Left ventricle myocardium superior (tissue), 1 donor: ENCODE results near the gene BET1L. TPM values are rescaled to one million over a fixed set of nuclear protein-coding genes. Genes with fewer than 3 reads are reported as not detected.
"Not testable (repeated sequence)": the region's sequence is repeated elsewhere in the genome, so short reads cannot be mapped to it uniquely, and the experiment has no call there.

Experiments used
- ATAC-seq: fragments of 200-7000 bp; cut with Tn5 transposase; one replicate; pipeline ENCODE4 v1.9.1; 2020; ENCODE audit warnings: mild to moderate bottlenecking, moderate library complexity
- DNase-seq: peaks from one replicate; pipeline ENCODE4 v3.0.0-alpha.2; 2020
- intact Hi-C: fragments of 100-400 bp; cut with micrococcal nuclease; formaldehyde crosslinking; loops from one replicate; pipeline ENCODE4 v1.11.0; 2022
- total RNA-seq: library from RNA; stranded (reverse); fragmentation: NEBNext Ultra II Directional; extraction: Animal tissue kit (Norgen Biotek cat#: 25700); gene quantifications from one replicate; pipeline ENCODE4 v1.2.1, GENCODE V29; 2021
- donor health status: DM: no; HTN: yes; CAD: no; lungs with severe emphysema.

Gene BET1L
- total RNA-seq, 1 donor from 2014 or later, result 24.0 TPM

DNA sequence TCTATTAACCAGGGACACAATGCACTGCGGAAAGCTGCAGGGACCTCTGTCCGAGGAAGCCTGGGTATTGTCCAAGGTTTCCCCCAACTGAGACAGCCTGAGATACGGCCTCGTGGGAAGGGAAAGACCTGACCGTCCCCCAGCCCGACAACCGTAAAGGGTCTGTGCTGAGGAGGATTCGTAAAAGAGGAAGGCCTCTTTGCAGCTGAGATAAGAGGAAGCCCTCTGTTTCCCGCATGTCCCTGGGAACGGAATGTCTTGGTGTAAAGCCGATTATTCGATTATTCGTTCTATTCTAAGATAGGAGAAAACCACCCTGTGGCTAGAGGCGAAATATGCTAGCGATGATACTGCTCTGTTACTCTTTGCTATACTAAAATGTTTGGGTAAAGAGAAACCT lies 5.2 kb downstream of the BET1L start:
- DNase-seq, result no peak
- intact Hi-C loops, result loop anchor here (5.0 kb wide), 1 partner anchor 160 kb away; no protein-coding TSS in a partner anchor

DNA sequence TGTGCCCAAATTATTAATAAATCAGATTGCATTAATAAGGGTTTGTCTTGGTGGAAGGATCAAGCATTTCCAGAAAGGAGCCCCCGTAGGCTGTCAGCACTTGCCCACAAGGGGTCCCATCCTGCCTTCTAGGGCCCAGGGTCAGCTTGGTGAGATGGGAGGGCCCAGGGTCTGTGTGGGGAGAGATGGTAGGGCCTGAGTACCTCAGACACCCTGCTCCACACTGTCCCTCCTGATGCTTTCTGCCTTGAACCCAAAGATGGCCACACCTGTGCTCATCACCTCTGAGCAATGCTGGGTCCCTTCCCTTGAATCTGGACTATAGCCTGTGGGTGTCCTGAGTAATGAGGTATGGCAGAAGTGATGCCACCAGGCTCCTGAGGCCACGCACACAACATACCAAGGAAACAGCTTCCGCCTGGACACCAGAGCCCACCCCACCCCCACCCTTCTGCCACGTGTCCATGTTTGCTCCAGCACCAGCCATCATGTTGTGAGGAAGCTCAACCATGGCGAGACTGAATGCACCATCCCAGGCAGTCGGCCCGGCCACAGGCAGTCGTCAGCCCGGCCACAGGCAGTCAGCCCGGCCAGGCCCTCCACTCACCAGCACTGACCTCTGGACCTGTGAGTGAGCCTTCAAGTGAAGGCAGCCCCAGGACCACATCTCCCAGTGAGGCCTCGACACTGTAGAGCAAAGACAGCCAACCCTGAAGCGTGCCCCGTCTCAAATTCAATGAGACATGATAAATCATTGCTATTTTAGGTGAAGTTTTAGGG lies 6.8 kb downstream of the BET1L start:
- DNase-seq (no peak), ATAC-seq (no peak)
- intact Hi-C loops, result loop anchor here (5.0 kb wide), 1 partner anchor 162 kb away; no protein-coding TSS in a partner anchor

More for the DNA sequence above, 5.2 kb downstream of the BET1L start:
- no peak for ATAC-seq

GRCh38 chr11:199782-200181 lies 7.4 kb downstream of the BET1L start:
- intact Hi-C loops, result loop anchor here (5.0 kb wide), 1 partner anchor 163 kb away; no protein-coding TSS in a partner anchor

DNA sequence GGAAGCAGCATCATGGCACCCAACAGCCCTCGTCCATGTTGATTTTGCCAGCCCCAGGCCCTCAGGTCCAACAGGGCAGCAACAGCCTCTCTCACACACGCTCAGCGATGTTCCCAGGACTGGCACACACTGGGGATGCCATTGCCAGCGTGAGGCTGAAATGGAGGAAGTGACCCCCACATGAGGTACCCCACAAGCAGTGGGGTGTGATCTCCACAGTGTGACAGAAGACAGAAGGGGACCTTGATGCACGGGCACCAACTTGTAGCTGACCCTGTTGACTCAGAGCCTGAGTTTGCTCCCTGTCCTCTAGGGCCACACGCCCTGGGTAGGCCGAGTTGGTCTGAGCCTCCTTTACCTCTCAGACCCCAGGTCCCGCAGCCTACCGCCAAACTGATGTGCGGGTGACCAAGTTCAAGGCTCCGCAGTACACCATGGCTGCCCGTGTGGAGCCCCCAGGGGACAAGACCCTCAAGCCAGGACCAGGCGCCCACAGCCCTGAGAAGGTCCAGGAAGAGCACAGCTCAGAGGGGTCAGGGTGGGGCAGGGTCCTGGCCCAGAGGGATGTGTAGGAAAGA lies 8.1 kb downstream of the BET1L start:
- intact Hi-C loops, result no loop called here
- DNase-seq (peak; percentile 38), ATAC-seq (peak; percentile 4)

More at GRCh38 chr11:199782-200181, 7.4 kb downstream of the BET1L start:
- no peak for DNase-seq
- no peak for ATAC-seq

- DNase-seq, result no peak
- no peak for ATAC-seq
- intact Hi-C loops, result no loop called here
Measured at GRCh38 chr11:198236-198806, 8.9 kb downstream of the BET1L start.

DNA sequence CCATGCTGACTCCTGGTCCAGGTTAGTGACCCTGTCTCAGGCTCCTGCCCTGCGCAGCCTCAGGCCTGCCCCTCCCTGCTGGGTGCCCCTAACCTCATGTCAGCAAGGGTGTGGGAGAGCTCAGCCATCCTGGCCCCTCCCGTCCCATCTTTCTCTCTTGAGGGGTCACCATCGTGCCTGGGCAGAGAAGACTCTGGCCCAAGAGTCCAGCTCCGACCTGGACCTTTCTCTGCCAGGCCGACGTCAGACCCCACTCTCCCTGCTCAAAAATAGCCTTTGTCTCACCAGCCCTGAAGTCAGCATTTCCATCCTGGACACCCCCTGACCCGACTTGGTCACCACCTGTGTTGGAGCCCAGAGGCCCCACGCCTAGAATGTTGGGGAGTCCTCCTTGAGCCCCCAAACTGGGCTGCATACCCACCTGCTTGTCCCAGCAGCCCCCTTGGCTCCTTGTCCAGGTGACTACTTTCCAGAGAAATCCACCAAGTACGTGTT lies 9.4 kb downstream of the BET1L start:
- DNase-seq (no peak), ATAC-seq (no peak)
- intact Hi-C loops, result no loop called here

DNA sequence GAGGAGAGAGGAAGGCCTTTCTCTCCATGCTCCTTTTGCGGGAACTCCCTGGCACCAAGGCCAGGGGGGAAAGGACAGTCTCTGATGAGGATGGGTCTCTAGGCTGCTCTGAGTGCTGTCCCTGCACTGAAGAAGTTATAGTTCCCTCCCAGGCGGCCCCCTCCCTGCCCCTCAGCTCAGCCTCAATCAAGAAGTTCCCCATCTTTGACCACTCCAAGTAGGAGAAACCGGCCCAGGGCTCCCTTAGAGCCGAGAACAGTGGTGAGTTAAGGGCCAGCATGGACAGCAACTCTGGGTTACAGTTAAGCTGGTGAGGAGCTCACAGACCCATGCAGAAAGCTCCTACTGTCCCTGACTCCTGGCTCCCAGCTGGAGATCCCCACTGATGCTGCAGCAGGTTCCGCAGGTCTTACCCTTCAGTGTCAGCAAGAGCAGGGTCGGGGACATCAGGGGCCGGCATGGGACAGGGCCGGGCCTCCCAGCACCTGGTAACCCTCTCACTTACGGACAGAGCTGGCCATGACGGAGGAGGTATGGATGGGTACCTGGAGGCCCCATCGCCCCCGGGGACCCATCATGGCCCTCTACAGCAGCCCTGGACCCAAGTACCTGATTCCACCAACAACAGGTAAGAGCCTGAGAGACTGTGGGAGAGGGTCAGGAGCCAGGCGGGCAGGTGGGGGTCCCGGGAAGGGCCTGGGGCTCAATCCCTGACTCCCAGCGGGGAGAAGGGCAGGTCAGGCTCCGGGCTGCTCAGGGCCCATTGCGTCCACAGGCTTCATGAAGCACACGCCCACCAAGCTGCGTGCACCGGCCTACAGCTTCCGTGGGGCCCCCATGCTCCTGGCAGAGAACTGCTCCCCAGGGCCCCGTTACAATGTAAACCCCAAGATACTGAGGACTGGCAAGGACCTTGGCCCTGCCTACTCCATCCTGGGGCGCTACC lies 10.1 kb downstream of the BET1L start:
- DNase-seq, result peak; percentile 32
- intact Hi-C loops, result no loop called here
- ATAC-seq, result no peak

GRCh38 chr11:193481-193880 lies 13.7 kb downstream of the BET1L start:
- ATAC-seq, DNase-seq, intact Hi-C loops: not testable (repeated sequence)

DNA sequence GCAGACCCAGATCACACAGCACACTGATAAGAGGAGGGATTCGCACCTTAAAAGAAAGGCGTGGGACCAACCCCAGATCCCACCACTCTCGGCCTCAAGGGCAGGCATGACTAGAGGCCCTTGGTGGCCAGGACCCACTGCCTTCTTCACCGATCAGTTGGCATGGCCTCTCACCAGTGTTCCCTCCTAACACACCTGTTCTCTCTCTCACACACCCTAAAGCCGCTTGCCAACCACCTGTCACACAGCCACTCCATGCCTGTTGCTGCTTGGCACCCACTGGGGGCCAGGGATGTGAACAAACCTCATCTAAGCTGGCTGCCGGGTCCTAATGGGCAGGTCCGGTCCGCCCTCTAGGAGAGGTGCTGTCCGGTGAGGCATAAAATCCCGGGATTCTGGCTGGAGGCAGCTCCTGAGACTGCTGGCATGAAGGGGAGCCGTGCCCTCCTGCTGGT lies 14.5 kb downstream of the BET1L start, which contains the start of gene SCGB1C1:
TSS of gene SCGB1C1 (plus strand) at position 405 of the 455 bp plus-strand sequence. CDS start at position 427, 22 bp downstream.
- ATAC-seq, DNase-seq, intact Hi-C loops: not testable (repeated sequence)

DNA sequence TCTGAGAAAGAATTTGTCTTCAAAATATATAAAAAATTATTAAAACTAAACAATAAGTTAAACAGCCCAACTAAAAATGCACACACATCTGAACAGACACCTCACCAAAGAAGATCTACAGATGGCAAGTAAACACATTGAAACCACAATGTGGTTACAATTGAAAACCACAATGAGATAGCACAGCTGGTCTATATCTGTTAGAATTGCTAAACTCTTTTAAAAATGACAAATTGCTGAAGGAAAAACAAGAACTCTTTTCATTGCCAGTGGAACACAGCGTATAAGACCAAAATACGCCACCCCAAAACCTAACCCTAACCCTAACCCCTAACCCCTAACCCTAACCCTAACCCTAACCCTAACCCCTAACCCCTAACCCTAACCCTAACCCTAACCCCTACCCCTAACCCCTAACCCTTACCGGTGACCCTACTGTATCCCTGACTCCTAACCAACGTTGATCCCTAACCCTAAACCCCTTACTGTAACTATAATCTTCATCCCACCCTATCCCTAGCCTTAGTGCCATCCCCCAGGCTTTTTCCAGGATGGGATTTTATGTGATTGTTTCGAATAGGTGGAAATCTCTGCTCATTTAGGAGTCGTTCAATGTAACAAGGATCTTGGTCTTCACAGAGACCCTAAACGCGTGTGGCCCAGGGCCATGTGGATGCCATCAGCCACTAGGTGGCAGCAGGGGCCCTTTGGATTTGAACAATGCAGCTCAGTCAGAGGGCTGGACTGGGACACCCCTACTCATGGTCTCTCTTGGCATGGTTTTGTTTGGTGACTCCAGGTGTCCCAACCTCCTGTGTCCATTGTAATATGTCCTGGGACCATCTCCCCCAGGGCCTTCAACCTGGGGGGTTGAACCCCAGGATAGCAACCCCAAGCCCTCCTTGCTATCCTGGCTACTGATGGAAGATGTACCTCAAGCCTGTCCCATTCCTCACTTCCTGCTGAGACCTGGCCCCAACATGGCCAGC lies 15.4 kb downstream of the BET1L start:
- DNase-seq, result peak; percentile 61
- intact Hi-C loops, result not testable (repeated sequence)
- peak; percentile 60 for ATAC-seq

DNA sequence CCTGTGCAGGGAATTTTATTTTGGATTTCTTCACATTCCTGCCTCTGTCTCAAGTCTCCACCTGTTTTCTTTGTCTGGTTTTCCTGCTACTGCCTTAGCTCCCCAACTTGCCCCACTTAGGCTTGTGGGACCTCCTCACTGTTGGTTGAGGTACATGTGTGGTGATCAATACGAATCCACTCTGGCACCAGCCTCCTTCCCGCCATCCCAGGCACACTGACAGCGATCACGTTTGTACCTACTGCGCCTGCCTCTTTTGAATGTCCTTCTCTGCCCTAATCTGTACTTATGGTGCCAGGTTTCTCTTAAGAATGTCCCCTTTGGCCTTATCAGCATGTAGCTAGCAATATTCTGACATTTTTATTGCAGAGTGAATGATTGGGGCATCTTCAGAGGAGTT lies 16.7 kb downstream of the BET1L start:
- ATAC-seq, DNase-seq, intact Hi-C loops: not testable (repeated sequence)

GRCh38 chr11:189843-190311 lies 17.3 kb downstream of the BET1L start:
- DNase-seq, result peak; percentile 34
- ATAC-seq, result peak; percentile 67
- intact Hi-C loops, result not testable (repeated sequence)

GRCh38 chr11:189200-189783 lies 17.9 kb downstream of the BET1L start:
- intact Hi-C loops, result not testable (repeated sequence)
- DNase-seq (peak; percentile 32), ATAC-seq (peak; percentile 63)

GRCh38 chr11:180242-180641 lies 27.0 kb downstream of the BET1L start:
- intact Hi-C loops, DNase-seq, ATAC-seq: not testable (repeated sequence)
